ENCODE data around the gene CPEB4. TPM values are rescaled to one million over a fixed set of nuclear protein-coding genes. Genes with fewer than 3 reads are reported as not detected.

The CPEB4 gene
- polyA plus RNA-seq, 6 donors from 2014 or later, result 4.8 to 8.8 (median 6.0) TPM; not detected in 1

- Mint-ChIP-seq H3K4me3 (peak overlapping the region; percentile 52 to 89 (median 83)), H3K27ac (peak overlapping the region in 2 of 6 donors; percentile 76 to 87), H3K4me1 (peaks cover 4 to 14% (median 12%) of the 10 kb centered on the region in 3 donors), H3K9me3 (no peaks in the 10 kb centered on the region), H3K27me3 (peaks cover 18 to 49% (median 49%) of the 10 kb centered on the region in 3 donors), H3K36me3 (peaks cover 0 to 8% of the 10 kb centered on the region in 2 donors)
- DNase-seq, result peak; percentile 70
- peak; percentile 78 to 86 for ATAC-seq (ENCODE audit: low read depth in 2 of 2)
Measured at GRCh38 chr5:173972925-173973615, 84.9 kb downstream of the CPEB4 start.

DNA sequence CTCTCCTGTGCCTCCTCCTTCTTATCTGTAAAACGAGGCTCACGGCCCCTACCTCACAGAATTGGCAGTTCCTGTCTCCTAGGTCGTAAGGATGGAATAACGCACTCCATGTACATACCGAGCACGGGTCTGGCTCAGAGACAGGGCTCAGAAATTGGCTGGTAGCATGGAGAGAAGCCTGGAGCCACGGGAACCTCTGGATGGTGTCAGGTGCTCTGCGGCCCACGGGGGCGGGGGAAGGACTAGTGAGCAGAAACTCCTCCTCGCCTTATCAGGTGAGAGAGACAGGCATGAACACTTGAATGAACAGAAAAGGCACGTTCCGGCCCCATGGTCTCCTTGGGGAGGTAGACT is 85.4 kb downstream of the CPEB4 start:
- peak overlapping the region in 1 of 6 donors; percentile 87 for H3K27ac Mint-ChIP-seq
- no peak for DNase-seq

DNA sequence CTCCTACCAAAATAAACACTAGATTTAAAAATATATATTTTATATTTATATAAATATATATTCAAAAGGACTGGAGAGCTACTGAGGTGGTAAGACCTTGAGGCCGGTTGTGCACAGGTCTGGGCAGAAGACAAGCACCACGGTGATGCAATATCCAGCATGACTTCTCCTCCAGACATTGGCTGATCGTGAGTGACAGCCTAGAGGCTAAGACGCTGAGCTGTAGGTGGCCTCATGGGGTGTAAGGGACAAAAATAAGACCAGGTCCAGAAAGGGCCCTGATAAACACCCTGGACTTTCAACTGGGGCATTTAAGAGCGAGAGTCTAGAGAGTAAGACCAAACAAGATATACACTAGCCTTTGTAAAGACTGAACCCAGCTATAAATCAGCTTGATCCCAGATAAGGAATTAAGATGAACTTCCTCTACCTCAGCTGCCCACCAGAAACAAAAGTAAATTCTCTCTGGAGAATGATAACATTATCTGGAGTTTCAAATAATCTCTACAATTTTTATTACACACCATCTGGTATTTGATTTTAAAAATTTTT is 86.6 kb downstream of the CPEB4 start:
- DNase-seq (no peak), ATAC-seq (ENCODE audit: low read depth in 2 of 2) (no peak)
- H3K27me3 Mint-ChIP-seq, result peaks cover 28 to 61% (median 46%) of the 10 kb centered on the region in 3 donors
- H3K4me1 Mint-ChIP-seq, result peaks cover 4 to 14% (median 12%) of the 10 kb centered on the region in 3 donors
- no peaks in the 10 kb centered on the region for H3K9me3 Mint-ChIP-seq
- H3K4me3 Mint-ChIP-seq, result peak overlapping the region in 1 of 8 donors; percentile 54
- H3K27ac Mint-ChIP-seq, result no peak overlapping the region
- H3K36me3 Mint-ChIP-seq, result peaks cover 0 to 8% of the 10 kb centered on the region in 2 donors

More for the DNA sequence above, 85.4 kb downstream of the CPEB4 start:
- H3K4me1 Mint-ChIP-seq, result peaks cover 4 to 14% (median 12%) of the 10 kb centered on the region in 3 donors
- peak; percentile 15 to 16 for ATAC-seq (ENCODE audit: low read depth in 2 of 2)
- H3K36me3 Mint-ChIP-seq, result peaks cover 0 to 8% of the 10 kb centered on the region in 2 donors
- H3K4me3 Mint-ChIP-seq, result peak overlapping the region; percentile 52 to 89 (median 83)
- no peaks in the 10 kb centered on the region for H3K9me3 Mint-ChIP-seq
- peaks cover 21 to 52% (median 52%) of the 10 kb centered on the region in 3 donors for H3K27me3 Mint-ChIP-seq

GRCh38 chr5:173981185-173981761 is 93.1 kb downstream of the CPEB4 start:
- H3K27ac Mint-ChIP-seq, result no peak overlapping the region
- DNase-seq, result no peak
- peaks cover 0 to 13% of the 10 kb centered on the region in 2 donors for H3K36me3 Mint-ChIP-seq
- no peaks in the 10 kb centered on the region for H3K4me1 Mint-ChIP-seq
- no peak overlapping the region for H3K4me3 Mint-ChIP-seq
- no peak for ATAC-seq (ENCODE audit: low read depth in 2 of 2)
- peaks cover 3 to 18% (median 5%) of the 10 kb centered on the region in 7 donors for H3K9me3 Mint-ChIP-seq
- H3K27me3 Mint-ChIP-seq, result peaks cover 45 to 81% (median 60%) of the 10 kb centered on the region in 3 donors

- Mint-ChIP-seq H3K4me3 (no peak overlapping the region), H3K9me3 (peaks cover 3 to 18% (median 5%) of the 10 kb centered on the region in 7 donors), H3K27me3 (peaks cover 32 to 58% (median 44%) of the 10 kb centered on the region in 3 donors), H3K4me1 (no peaks in the 10 kb centered on the region), H3K36me3 (peaks cover 0 to 13% of the 10 kb centered on the region in 2 donors), H3K27ac (no peak overlapping the region)
- DNase-seq (no peak), ATAC-seq (ENCODE audit: low read depth in 2 of 2) (no peak)
Measured at GRCh38 chr5:173984218-173984617, 96.1 kb downstream of the CPEB4 start.

GRCh38 chr5:173988554-173989431 is 100.6 kb downstream of the CPEB4 start, which contains the start of gene C5orf47:
TSS of gene C5orf47 (plus strand) at chr5:173989170. CDS start at chr5:173989264, 94 bp downstream.
- H3K27ac Mint-ChIP-seq, result peak within 1 kb of the TSS in 2 of 6 donors; percentile 33 to 47
- DNase-seq (no peak), ATAC-seq (ENCODE audit: low read depth in 2 of 2) (no peak)
- no peaks in the 10 kb centered on the region for H3K36me3 Mint-ChIP-seq
- no peaks in the 10 kb centered on the region for H3K4me1 Mint-ChIP-seq
- peaks cover 18 to 24% (median 21%) of the 10 kb centered on the region in 3 donors for H3K27me3 Mint-ChIP-seq
- peaks cover 0 to 13% (median 3%) of the 10 kb centered on the region in 7 donors for H3K9me3 Mint-ChIP-seq
- H3K4me3 Mint-ChIP-seq, result no peak within 1 kb of the TSS

DNA sequence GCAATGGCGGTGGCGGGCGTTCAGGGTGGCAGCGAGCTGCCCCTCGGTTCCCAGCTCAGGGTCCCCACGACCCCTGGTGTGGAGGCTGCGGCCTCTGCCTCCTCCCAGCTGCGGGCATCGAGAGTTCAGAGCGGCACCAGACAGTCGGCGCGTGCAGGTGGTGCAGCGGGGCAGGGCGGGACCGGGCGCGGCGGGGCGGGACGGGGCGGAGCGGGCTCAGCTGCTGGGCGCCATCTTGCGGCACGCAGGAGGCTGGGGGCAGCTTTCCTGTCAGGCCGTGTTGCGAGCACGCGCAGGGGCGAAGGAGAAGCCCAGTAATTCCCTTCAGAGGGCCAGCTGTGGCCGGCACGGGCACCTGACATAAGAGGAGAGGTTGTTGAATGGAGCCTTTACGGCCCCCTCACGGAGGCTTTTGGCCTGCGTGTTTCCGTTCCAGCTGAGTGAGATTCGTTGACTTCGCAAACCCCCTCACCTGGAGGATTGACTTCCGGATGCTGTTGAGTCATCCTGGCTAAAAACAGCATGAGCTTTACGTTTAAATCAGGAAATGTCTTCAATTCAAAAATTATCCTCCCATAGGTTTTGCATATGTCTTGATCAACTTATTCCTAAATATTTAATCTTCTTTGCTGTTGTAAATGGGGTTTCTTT is 101.4 kb downstream of the CPEB4 start:
- H3K36me3 Mint-ChIP-seq, result no peaks in the 10 kb centered on the region
- peaks cover 0 to 11% (median 3%) of the 10 kb centered on the region in 7 donors for H3K9me3 Mint-ChIP-seq
- H3K4me1 Mint-ChIP-seq, result no peaks in the 10 kb centered on the region
- no peak overlapping the region for H3K27ac Mint-ChIP-seq
- DNase-seq, result no peak
- no peak overlapping the region for H3K4me3 Mint-ChIP-seq
- H3K27me3 Mint-ChIP-seq, result peaks cover 18 to 25% (median 20%) of the 10 kb centered on the region in 3 donors
- no peak for ATAC-seq (ENCODE audit: low read depth in 2 of 2)

DNA sequence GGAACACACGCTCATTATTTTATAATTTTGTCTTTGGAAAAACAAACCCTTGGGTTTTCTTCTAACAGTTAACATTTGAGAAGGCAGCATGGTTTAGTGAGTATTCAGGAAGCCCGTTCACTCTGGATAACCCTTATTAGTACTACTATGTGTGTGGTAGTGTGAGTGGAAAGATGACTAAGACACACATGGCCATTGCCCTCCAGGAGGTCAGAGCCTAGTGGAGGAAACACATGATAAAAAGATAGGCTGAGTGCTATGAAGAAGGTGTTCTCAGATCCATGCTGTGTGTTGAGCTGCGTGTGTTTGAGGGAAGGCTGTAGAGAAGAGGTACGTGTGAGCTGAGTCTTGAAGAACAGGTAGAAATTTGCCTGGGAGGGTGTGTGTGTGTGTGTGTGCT is 109.2 kb downstream of the CPEB4 start:
- peak overlapping the region in 1 of 6 donors; percentile 28 for H3K27ac Mint-ChIP-seq
- DNase-seq (no peak), ATAC-seq (ENCODE audit: low read depth in 2 of 2) (no peak)
- H3K4me1 Mint-ChIP-seq, result no peaks in the 10 kb centered on the region
- H3K27me3 Mint-ChIP-seq, result peaks cover 28 to 45% (median 40%) of the 10 kb centered on the region in 3 donors
- no peaks in the 10 kb centered on the region for H3K9me3 Mint-ChIP-seq
- H3K4me3 Mint-ChIP-seq, result no peak overlapping the region
- no peaks in the 10 kb centered on the region for H3K36me3 Mint-ChIP-seq

GRCh38 chr5:173998531-173998930 is 110.4 kb downstream of the CPEB4 start:
- DNase-seq (no peak), ATAC-seq (ENCODE audit: low read depth in 2 of 2) (no peak)
- no peak overlapping the region for H3K27ac Mint-ChIP-seq
- no peaks in the 10 kb centered on the region for H3K9me3 Mint-ChIP-seq
- no peaks in the 10 kb centered on the region for H3K36me3 Mint-ChIP-seq
- H3K27me3 Mint-ChIP-seq, result peaks cover 34 to 53% (median 41%) of the 10 kb centered on the region in 3 donors
- H3K4me3 Mint-ChIP-seq, result no peak overlapping the region
- H3K4me1 Mint-ChIP-seq, result no peaks in the 10 kb centered on the region

GRCh38 chr5:174000076-174000475 is 111.9 kb downstream of the CPEB4 start:
- ATAC-seq (ENCODE audit: low read depth in 2 of 2), result no peak
- Mint-ChIP-seq H3K9me3 (no peaks in the 10 kb centered on the region), H3K36me3 (no peaks in the 10 kb centered on the region), H3K27me3 (peaks cover 34 to 47% (median 37%) of the 10 kb centered on the region in 3 donors), H3K4me3 (no peak overlapping the region), H3K27ac (no peak overlapping the region), H3K4me1 (no peaks in the 10 kb centered on the region)
- no peak for DNase-seq

GRCh38 chr5:174003795-174004194 is 115.6 kb downstream of the CPEB4 start:
- no peak for DNase-seq
- no peak overlapping the region for H3K4me3 Mint-ChIP-seq
- no peaks in the 10 kb centered on the region for H3K36me3 Mint-ChIP-seq
- no peaks in the 10 kb centered on the region for H3K9me3 Mint-ChIP-seq
- H3K27me3 Mint-ChIP-seq, result peaks cover 23 to 41% (median 24%) of the 10 kb centered on the region in 3 donors
- H3K4me1 Mint-ChIP-seq, result no peaks in the 10 kb centered on the region
- no peak for ATAC-seq (ENCODE audit: low read depth in 2 of 2)
- no peak overlapping the region for H3K27ac Mint-ChIP-seq

GRCh38 chr5:174008922-174009321 is 120.8 kb downstream of the CPEB4 start:
- no peaks in the 10 kb centered on the region for H3K36me3 Mint-ChIP-seq
- H3K4me3 Mint-ChIP-seq, result no peak overlapping the region
- H3K4me1 Mint-ChIP-seq, result no peaks in the 10 kb centered on the region
- H3K9me3 Mint-ChIP-seq, result peaks cover 0 to 2% (median 0%) of the 10 kb centered on the region in 7 donors
- H3K27me3 Mint-ChIP-seq, result peaks cover 9 to 28% (median 24%) of the 10 kb centered on the region in 3 donors
- ATAC-seq (ENCODE audit: low read depth in 2 of 2) (no peak), DNase-seq (no peak)
- no peak overlapping the region for H3K27ac Mint-ChIP-seq
